DND-41 (cell line): Measurements from ENCODE around the gene USP1.

Experiments used
- EZH2 ChIP-seq: IDR thresholded peaks from 3 replicates; pipeline ENCODE4 v1.6.1; 2012; ENCODE audit warnings: borderline replicate concordance, low read depth, mild to moderate bottlenecking, moderate library complexity, low read length, inconsistent platforms; ENCODE audit not compliant: severe bottlenecking
- TF ChIP-seq, protein P1 (sequence below): IDR thresholded peaks from 2 replicates; pipeline ENCODE4 v1.5.1; 2012; ENCODE audit warnings: borderline replicate concordance, low read length, moderate library complexity, mild to moderate bottlenecking; ENCODE audit not compliant: poor library complexity, severe bottlenecking; ENCODE audit errors: extremely low read depth

DNA sequence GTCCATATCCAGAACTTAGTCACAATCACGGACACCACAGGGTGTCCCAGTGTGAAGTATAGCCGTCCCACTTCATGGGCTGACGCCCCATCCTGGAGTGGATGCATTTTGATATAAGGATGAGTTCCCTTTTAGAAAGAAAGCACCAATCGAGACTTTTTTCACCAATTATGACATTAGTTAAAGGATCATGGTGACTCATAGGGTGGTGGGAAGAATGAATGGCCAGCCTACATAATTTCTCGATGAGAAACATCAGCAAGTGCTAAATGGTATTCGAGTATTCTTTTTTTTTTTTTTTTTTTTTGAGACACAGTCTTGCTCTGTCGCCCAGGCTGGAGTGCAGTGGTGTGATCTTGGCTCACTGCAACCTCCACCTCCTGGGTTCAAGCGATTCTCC, 38.5 kb upstream of the USP1 start:
- TF ChIP-seq EZH2, result no peak
- TF ChIP-seq, protein P1, sequence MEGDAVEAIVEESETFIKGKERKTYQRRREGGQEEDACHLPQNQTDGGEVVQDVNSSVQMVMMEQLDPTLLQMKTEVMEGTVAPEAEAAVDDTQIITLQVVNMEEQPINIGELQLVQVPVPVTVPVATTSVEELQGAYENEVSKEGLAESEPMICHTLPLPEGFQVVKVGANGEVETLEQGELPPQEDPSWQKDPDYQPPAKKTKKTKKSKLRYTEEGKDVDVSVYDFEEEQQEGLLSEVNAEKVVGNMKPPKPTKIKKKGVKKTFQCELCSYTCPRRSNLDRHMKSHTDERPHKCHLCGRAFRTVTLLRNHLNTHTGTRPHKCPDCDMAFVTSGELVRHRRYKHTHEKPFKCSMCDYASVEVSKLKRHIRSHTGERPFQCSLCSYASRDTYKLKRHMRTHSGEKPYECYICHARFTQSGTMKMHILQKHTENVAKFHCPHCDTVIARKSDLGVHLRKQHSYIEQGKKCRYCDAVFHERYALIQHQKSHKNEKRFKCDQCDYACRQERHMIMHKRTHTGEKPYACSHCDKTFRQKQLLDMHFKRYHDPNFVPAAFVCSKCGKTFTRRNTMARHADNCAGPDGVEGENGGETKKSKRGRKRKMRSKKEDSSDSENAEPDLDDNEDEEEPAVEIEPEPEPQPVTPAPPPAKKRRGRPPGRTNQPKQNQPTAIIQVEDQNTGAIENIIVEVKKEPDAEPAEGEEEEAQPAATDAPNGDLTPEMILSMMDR, result no peak
